Measurements from ENCODE around the gene SLC26A8. TPM values are rescaled to one million over a fixed set of nuclear protein-coding genes. Genes with fewer than 3 reads are reported as not detected.
"Not testable (repeated sequence)": the region's sequence is repeated elsewhere in the genome, so short reads cannot be mapped to it uniquely, and the experiment has no call there.

SLC26A8 gene
- polyA plus RNA-seq, 1 donor = 0.22 TPM

DNA sequence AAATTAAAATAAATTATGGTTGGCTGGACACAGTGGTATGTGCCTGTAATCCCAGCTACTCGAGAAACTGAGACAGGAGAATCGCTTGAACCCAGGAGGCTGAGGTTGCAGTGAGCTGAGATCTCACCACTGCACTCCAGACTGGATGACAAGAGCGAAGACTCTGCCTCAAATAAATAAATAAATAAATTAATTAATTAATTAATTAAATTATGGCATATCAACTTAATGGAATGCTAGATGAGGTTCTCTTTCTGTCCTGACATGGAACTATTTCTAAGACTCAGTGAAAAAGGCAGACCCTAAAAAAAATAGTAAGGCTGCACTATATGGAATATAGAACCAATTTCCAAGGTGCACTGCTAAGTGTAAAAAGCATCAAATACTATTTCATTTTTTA lies 108.4 kb downstream of the SLC26A8 start:
- no peak for DNase-seq (ENCODE audit: low read depth)

DNA sequence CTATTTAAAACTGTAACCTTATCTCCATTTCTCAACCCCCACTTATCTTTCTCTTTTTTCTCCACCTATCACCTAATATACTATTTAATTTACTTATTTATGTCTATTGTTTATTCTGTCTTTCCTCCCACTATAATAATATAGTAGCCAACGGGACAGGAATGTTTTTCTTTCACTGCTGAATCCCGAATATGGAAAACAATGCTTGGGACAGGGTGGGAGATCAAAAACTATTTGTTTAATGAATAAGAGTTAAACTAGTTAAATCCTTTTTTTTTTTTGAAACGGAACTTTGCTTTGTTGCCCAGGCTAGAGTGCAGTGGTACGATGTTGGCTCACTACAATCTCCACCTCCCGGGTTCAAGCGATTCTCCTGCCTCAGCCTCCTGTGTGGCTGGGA lies 109.9 kb downstream of the SLC26A8 start:
- no peak for DNase-seq (ENCODE audit: low read depth)

DNA sequence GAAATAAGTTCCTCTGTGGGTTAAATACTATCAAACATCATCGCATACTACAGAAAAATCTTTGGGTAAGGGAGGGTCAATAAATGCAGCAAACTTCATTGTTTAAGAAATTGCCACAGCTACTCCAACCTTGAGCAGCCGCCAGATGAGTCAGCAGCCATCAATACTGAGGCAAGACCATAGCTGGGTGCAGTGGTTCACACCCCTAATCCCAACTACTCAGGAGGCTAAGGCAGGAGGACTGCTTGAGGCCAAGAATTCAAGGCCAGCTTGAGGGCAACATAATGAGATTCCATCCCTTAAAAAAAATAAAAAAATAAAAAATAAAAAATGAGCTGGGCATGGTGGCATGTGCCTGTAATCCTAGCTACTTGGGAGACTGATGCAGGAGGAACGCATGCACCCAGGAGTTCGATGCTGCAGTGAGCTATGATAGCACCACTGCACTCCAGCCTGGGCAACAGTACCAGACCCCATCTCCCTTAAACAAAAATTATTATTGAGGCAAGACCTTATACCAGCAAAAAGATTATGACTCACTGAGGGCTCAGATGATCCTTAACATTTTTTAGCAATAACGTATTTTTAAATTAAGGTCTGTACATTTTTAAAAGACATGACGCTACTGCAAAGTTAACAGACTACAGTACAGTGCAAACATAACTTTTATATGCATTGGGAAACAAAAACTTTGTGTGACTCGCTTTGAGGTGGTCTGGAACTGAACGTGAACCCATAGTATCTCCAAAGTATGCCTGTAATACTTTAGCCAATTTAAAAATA lies 112.4 kb downstream of the SLC26A8 start:
- no peak for DNase-seq (ENCODE audit: low read depth)

DNA sequence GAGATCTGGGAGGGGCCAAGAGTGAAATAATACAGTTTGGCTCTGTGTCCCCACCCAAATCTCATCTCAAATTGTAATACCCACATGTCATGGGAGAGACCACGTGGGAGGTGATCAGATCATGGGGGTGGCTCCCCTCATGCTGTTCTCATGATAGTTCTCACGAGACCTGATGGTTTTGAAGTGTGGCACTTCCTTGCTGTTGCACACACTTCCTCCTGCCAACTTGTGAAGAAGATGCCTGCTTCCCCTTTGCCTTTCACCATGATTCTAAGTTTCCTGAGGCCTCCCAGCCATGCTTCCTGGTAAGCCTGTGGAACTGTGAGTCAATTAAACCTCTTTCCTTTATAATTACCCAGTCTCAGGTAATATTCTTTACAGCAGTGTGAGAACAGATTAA lies 114.9 kb downstream of the SLC26A8 start:
- DNase-seq (ENCODE audit: low read depth) = not testable (repeated sequence)

DNA sequence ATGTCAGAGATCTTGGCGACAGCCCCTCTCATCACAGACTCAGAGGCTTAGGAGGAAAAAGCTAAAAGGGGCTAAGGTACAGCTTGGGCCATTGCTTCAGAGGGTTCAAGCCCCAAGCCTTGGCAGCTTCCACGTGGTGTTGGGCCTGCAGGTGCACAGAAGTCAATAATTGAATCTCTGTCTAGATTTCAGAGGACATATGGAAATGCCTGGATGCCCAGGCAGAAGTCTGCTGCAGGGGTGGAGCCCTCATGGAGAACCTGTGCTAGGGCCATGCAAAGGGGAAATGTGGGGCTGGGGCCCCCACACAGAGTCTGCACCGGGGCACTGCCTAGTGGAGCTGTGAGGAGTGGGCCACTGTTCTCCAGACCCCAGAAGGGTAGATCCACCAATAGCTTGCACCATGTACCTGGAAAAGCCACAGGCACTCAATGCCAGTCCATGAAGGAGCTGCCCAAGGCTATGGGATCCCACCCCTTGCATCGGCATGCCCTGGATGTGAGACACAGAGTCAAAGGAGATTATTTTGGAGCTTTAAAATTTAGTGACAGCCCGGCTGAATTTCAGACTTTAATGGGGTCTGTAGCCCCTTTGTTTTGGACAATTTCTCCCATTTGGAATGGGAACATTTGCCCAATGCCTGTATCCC lies 115.6 kb downstream of the SLC26A8 start:
- DNase-seq (ENCODE audit: low read depth) = not testable (repeated sequence)

DNA sequence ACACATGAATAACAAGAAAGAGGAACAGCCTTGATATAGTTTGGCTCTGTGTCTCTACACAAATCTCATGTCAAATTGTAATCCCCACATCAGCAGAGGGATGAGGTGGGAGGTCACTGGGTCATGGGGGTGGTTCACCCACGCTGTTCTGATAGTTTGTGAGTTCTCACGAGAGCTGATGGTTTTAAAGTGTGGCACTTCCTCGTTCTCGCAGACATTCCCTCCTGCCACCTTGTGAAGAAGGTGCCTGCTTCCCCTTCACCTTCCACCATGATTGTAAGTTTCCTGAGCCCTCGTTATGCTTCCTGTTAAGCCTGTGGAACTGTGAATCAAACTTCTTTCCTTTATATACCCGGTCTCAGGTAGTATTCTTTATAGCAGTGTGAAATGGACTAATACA lies 116.7 kb downstream of the SLC26A8 start:
- no peak for DNase-seq (ENCODE audit: low read depth)

DNA sequence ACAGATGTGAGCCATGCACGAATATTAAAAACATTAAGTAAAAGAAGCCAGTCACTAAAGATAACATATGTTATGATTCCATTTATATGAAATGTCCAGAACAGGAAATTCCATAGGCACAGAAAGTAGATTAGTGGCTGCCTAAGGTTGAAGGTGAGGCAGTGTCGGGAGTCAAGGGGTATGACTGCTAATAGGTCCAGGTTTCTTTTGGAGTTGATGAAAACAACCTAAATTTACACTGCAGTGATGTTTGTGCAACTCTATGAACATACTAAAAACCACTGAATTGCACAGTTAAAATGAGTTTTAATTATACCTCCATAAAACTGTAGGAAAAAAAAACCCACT lies 118.0 kb downstream of the SLC26A8 start:
- DNase-seq (ENCODE audit: low read depth) = no peak

DNA sequence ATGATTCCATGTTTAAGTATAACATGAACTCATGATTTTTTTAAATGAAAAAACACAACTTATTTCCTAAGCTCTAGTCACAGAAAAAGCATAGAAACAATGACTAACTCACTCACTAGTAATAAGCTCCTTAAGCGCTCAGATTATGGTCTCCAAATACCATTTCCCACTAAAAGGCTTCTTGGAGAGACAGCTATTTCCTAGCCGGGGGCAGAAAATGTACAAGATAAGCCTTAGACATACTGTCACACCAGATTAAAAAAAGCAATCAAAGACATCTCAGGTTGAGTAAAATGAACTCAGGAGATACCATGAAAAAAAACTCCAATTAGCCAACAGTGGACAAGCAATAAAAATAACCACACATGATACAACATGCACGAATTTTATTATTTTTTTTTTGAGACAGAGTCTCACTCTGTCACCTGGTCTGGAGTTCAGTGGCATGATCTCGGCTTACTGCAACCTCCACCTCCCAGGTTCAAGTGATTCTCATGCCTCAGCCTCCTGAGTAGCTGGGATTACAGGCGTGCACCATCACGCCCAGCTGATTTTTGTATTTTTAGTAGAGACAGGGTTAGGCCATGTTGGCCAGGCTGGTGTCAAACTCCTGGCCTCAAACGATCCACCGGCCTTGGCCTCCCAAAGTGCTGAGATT lies 118.5 kb downstream of the SLC26A8 start:
- DNase-seq (ENCODE audit: low read depth) = no peak

DNA sequence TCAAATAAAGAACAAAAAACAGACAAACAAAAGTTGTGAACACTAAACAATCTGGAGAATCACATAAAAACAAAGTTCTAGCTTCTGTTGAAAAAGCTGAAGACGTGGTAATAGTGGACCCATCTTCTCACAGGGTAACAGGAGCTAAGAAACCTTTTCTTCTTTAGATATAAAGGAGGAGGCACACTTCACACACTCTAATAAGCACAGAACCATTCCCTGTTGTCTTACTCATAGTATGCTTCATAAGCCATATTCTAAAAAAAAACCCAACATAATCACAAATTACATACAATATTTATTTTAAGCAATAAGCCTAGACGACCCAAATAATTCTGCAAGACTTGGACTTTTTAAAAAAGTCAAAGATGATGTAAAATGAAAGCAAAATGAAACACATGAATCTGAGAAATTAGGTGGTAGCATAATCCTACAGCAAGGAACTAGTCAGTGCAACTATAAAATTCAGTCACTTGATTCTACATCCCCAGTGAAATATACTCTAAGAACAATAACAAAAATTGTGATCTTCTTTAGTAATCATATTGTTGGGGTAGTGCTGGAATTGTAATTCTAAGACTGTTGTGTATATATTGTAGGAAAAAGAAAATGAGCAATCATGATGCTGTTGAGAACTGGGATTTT lies 119.2 kb downstream of the SLC26A8 start:
- no peak for DNase-seq (ENCODE audit: low read depth)

DNA sequence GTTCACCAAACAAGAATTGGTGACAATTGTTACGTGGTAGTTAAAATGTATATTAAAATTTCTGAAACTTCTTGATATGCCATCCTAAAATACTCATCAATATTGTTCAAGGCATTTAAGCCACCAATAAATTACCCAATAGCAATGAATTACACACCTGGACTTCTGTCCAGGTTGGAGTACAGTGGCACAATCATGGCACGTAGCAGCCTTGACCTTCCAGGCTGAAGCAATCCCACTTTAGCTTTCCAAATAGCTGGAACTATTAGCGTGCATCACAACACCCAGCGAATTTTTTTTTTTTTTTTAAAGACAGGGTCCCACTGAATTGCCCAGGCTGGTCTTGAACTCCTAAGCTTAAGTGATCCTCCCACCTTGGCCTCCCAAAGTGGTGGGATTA lies 120.8 kb downstream of the SLC26A8 start:
- no peak for DNase-seq (ENCODE audit: low read depth)

DNA sequence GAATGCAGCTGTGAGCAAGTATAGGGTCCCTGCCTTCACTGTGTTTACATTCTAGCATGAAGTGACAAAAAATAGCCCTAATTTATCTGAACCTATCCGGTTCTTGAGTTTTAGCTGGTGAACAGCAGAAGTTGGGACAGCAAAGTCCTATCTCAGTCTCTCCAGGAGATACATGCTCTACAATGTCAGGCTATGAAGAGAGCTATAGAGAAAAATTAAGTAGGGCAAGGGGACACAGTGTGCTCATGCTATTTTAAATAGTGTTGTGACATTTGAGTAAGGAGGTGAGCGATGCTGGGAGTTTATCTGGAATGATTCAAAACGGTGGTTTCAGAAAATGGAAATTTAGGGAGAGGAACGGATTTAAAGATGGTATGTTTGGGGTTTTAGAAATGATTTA lies 124.0 kb downstream of the SLC26A8 start:
- DNase-seq (ENCODE audit: low read depth) = no peak

DNA sequence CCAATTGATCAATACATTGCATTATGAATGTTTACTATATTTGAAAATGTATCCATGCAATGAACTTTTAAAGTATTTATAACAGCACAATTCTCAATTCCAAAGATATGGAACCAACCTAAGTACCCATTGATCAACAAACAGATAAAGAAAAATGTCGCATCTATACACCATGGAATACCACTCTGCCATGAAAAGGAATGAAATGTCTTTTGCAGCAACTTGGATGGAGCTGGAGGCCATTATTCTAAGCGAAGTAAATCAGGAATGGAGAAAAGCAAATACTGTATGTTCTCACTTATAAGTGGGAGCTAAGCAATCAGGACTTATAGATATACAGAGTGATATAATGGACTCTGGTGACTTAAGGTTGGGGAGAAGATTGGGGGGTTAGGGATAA lies 126.4 kb downstream of the SLC26A8 start:
- no peak for DNase-seq (ENCODE audit: low read depth)

DNA sequence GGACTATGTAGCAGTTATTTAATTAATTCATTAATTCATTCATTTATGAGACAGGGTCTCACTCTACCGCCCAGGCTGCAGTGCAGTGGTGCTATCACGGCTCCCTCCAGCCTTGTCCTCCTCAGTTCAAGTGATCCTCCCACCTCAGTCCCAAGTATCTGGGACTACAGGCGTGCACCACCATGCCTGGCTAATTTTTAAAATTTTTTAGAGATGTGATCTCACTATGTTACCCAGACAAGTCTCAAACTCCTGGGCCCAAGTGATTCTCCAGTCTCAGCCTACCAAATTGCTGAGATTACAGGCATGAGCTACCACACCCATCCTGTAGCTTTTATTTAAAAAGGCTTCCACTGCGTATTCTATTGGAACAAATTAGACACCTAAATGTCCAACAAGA lies 127.0 kb downstream of the SLC26A8 start:
- no peak for DNase-seq (ENCODE audit: low read depth)

DNA sequence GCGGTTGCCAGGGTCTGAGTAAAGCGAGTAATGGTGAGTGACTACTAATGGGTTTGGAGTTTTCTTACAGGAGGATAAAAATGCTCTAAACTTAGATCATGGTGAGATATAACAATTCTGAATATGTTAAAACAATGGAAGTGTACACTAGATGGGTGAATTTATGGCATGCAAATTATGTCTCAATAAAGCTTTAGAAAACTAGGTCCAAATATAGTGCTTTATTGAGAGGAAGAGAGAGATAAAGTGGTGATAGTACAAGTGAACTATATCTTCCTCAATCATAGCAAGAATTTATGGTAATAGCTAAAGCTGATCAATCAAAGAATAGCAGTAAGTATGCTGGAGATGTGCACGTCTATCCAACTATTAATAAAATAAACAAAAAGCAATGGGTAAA lies 127.4 kb downstream of the SLC26A8 start:
- DNase-seq (ENCODE audit: low read depth) = no peak

DNA sequence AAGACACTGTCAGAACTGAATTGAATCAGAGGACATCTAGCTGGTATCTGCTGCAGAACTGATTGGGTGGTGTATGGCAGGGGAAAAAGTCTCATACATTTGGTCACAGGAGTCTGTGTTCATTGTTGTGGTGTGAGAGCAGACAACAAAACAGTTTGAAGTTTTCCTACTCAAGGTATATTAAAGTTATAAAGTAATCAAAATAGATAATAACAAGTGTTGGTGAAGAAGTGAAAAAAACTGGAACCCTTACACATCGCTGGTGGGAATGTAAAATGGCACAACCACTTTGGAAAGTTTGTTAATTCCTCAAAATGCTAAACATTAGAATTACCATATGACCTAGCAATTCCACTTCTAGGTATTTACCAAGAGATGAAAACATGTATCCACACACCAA lies 128.2 kb downstream of the SLC26A8 start:
- DNase-seq (ENCODE audit: low read depth) = no peak

DNA sequence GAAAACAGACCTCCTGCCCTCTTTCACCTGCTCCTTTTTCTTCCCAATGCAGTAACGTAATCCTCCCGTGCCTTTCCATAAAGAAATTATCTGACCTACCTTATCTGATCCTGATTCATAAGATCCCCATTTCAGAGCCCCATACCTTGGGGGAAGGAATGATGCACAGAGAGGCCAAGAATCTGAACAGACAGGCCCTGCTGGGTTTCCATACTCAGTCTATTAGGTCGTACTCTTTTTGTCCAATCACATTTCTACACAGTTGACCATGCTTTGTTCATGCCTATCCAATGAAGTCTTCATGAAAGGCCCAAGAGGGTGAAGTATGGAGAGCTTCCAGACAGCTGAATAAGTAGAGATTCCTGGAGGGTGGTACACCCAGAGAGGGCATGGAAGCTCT lies 128.9 kb downstream of the SLC26A8 start:
- no peak for DNase-seq (ENCODE audit: low read depth)

DNA sequence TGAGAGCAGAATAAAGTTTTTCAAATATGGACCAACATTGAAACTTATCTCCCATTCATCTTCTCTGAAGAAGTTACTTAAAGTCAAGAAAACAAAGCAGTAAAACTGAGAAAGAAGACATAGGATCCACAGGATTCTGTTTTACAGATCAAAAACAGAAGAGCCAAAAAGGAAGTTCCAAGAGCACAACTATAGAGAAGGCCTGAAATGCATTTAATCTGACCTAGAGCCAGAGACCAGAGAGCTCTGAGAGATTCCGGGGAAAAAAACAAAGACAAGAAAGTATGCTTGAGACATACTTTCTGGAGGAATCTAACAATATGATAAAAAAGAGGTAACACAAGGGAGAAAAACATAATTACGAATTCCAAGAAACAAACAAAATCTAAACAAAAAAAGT lies 129.7 kb downstream of the SLC26A8 start:
- no peak for DNase-seq (ENCODE audit: low read depth)

Other genes starting within 250 kb of the SLC26A8 start
- gene CLPSL2, start 248.0 kb downstream of the SLC26A8 start, polyA plus RNA-seq (ENCODE audit: insufficient read length) = not detected
- gene CLPSL1, start 243.6 kb downstream of the SLC26A8 start, polyA plus RNA-seq (ENCODE audit: insufficient read length) = not detected
- gene CLPS, start 227.3 kb downstream of the SLC26A8 start, polyA plus RNA-seq (ENCODE audit: insufficient read length) = not detected
- not detected for gene LHFPL5, start 219.3 kb downstream of the SLC26A8 start, polyA plus RNA-seq (ENCODE audit: insufficient read length)
- gene SRPK1, start 103.5 kb downstream of the SLC26A8 start, polyA plus RNA-seq (ENCODE audit: insufficient read length) = 15.6 TPM
- 34.0 TPM for gene MAPK14, start 3.2 kb upstream of the SLC26A8 start, polyA plus RNA-seq (ENCODE audit: insufficient read length)
- 6.8 TPM for gene MAPK13, start 105.9 kb upstream of the SLC26A8 start, polyA plus RNA-seq (ENCODE audit: insufficient read length)
- gene BRPF3, start 172.1 kb upstream of the SLC26A8 start, polyA plus RNA-seq (ENCODE audit: insufficient read length) = 24.4 TPM
- gene PNPLA1, start 245.4 kb upstream of the SLC26A8 start, polyA plus RNA-seq (ENCODE audit: insufficient read length) = 0.06 TPM

All from forelimb muscle (tissue), 1 donor.